Measurements from ENCODE around the gene EXD3.
"Not testable (repeated sequence)": the region's sequence is repeated elsewhere in the genome, so short reads cannot be mapped to it uniquely, and the experiment has no call there.

The EXD3 gene

DNA sequence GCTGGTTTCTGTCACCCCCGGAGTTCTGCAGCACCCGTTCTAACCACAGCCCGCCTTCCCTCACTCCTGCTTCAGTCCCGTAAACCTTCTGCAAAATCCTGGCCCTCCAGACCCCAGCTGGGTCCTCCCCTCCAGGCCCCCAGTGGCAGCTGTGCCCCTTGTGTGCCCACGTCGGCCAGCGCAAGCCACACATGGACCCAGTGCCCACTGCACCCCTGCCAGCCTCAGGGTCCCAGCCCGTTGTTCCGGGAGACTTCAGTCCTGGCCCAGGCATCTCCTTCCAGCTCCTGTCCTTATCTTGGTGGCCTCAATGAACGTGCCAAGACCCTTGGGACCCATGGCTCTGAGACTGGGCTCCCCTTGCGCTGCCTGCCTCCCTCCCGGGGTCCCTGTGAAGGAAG, 43.2 kb downstream of the EXD3 start:
- no peak for DNase-seq (ENCODE audit: low read depth in 2 of 2)

DNA sequence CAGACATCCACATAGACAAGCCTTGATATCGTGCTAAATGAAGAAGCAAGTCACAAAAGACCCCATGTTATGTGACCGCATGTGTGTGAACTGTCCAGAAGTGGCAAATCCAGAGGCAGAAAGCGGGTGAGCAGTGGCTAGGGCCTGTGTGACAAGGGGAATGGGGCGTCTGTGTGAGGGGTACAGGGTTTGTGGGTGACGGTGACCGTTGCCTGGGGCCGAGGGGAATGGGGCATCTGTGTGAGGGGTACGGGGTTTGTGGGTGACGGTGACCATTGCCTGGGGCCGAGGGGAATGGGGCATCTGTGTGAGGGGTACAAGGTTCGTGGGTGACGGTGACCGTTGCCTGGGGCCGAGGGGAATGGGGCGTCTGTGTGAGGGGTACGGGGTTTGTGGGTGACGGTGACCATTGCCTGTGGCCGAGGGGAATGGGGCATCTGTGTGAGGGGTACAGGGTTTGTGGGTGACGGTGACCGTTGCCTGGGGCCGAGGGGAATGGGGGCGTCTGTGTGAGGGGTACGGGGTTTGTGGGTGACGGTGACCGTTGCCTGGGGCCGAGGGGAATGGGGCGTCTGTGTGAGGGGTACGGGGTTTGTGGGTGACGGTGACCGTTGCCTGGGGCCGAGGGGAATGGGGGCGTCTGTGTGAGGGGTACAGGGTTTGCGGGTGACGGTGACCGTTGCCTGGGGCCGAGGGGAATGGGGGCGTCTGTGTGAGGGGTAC, 44.1 kb downstream of the EXD3 start:
- not testable (repeated sequence) for DNase-seq (ENCODE audit: low read depth in 2 of 2)

GRCh38 chr9:137376386-137376785, 46.6 kb downstream of the EXD3 start:
- no peak for DNase-seq (ENCODE audit: low read depth in 2 of 2)

GRCh38 chr9:137375321-137376058, 47.5 kb downstream of the EXD3 start:
- DNase-seq (ENCODE audit: low read depth in 2 of 2) = no peak

- no peak for DNase-seq (ENCODE audit: low read depth in 2 of 2)
These were observed 48.7 kb downstream of the EXD3 start for GRCh38 chr9:137374131-137374845.

GRCh38 chr9:137373611-137373980, 49.4 kb downstream of the EXD3 start:
- no peak for DNase-seq (ENCODE audit: low read depth in 2 of 2)

DNA sequence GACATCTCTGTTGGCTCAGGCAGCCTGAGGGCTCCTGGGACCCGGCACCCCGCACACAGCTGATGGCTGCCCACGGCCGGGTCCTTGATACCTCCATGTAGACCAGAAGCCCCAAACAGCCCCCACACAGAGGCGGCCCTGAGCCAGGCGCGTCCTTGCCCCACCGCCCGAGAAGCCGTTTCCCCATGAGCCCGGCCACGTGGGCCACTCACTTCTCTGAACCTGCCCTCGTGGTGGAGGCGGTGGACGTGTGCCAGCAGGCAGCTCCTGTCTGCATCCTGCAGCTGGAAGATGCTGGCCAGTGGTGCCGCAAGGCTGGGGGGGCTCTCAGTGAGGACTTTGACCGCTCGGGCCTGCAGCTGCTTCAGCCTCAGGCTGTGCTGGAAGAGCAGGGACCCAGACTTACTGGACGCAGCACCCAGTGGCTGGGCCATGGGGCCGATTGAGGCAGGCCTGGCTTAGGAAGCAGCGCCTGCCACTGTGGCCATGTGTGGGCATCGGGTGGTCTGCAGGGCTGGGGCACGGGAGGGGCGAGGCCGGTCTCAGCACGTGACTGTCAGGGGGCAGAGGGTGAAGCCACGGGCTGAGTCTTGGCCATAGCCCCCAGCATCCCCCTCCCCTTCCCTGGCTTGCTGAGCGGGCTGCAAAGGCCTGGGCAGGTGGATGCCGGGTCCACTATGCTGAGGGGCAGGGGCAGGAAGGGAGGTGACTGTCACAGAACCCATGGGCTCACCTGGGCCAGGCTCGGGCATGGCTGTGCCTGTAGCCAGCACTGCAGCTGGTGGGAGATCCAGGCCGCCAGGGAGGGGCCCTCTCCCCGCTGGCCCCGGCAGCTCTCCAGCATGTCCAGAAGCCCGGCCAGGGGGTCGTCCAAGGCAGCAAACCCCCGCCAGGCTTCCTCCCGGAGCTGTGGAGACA, 50.0 kb downstream of the EXD3 start:
- DNase-seq (ENCODE audit: low read depth in 2 of 2) = no peak

- no peak for DNase-seq (ENCODE audit: low read depth in 2 of 2)
These were observed 50.9 kb downstream of the EXD3 start for GRCh38 chr9:137371946-137372651.

GRCh38 chr9:137371521-137371941, 51.4 kb downstream of the EXD3 start:
- no peak for DNase-seq (ENCODE audit: low read depth in 2 of 2)

DNA sequence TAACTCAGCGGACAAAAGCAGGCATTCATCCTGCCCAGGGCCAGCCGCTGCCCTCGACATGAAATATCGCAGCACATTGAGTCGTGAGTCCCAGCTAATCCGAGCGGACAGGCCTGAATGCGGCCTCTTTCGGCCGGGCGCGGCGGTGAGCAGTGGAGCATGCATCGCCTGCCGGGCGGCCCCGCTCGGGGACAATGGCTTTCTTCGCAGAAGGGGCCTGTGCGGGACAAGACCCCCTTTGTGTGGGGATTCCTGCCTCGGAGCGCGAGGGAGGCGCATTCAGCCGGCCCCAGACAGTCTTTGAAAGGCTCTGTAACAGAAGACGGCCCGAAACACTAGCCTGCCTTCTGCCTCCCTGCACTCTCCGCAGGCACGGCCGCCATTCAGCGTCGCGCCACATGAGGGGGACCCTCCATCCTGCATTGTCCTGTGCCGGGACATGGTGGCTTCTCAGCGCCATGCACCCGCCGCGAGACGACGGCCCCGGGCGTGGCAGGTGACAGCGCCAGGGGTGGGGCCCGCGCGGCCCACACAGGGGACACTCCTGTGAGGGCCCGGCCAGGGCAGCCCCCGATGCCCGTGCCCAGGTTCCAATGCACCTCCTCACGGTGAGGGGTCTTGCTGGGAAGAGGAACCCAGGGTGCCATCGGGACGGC, 52.0 kb downstream of the EXD3 start:
- DNase-seq (ENCODE audit: low read depth in 2 of 2) = no peak

DNA sequence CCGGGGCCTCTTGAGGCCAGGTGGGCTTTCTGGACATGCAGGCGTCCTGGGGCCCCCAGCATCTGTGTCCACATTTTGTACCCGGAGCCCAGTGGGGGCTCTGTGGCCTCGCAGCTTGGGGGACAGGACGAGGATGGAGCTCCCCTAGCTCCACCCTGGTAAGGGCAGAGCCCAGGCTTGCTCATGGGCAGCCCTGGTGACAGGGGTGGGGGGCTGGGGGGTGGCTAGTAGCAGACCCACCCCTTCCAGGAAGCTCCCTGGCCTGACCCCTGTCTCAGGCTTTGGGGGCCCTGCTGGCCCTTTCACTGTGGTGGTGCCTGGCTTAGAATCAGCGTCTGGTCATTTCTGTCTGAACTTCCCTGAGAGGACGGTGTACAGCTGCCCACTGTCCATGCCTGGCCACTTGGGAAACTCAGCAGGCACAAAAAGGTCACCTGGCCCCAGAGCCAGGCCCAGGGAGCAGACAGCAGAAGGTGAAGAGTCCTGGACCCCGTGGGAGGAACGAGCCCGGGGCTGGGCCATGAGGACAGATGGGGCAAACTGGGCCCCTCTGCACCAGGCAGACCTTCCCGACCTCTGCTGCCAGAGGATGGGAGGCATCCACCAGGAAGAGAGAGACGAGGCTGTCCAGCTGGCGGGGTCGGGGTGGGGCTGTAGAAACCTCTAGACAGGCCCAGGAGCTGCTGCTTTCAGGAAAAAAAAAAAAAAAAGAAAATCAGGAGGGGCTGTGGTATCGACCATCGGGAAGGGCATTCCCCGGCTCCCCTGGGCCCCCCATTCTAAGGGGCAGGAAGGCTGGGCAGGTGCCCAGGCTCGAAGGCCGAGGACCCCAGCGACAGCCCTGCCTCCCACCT, 52.8 kb downstream of the EXD3 start:
- no peak for DNase-seq (ENCODE audit: low read depth in 2 of 2)

GRCh38 chr9:137369061-137369787, 53.7 kb downstream of the EXD3 start:
- no peak for DNase-seq (ENCODE audit: low read depth in 2 of 2)

- no peak for DNase-seq (ENCODE audit: low read depth in 2 of 2)
These were observed 54.4 kb downstream of the EXD3 start for GRCh38 chr9:137368431-137369035.

DNA sequence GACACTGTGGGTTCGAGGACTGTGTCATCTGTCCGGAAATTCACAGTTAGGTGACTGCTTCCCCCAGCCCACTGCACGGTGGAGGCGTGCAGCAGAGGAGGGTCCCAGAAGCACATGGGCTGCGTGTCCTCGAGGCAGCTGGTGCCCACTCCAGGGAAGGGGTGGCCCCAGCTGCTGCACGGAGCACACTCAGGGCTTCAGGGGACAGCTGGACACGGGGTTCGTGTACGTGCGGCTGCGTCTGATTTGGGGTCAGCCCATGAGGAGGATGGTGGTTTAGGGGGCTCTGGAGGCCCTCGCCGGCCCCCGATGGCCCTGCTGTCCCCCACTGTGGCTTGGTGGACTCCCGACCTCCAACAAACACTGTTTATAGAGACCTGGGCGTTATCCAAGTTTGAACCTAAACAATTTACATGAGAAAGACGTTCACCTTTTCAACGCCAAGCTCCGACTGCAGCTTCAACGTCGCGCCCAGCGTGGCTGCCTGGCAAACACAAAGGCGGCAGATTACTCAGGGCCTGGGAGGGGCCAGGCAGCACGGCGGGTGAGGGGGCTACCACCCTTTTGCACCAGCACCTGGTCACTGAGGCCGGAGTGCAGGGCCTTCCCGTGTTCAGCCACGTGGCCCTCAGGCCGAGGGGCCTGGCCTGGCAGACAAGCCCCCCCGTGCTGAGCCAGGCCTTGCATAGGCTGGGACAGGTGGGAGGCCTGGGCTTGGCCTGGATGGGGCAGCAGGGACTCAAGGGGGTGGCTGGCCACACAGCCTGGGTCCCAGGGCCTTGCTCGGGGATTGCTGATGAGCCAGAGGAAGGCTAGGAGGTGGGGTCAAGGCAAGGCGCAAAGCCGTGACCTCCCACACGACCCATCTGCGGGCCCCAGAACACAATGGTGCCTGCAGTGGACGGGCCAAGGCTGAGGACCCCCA, 55.2 kb downstream of the EXD3 start:
- no peak for DNase-seq (ENCODE audit: low read depth in 2 of 2)

DNA sequence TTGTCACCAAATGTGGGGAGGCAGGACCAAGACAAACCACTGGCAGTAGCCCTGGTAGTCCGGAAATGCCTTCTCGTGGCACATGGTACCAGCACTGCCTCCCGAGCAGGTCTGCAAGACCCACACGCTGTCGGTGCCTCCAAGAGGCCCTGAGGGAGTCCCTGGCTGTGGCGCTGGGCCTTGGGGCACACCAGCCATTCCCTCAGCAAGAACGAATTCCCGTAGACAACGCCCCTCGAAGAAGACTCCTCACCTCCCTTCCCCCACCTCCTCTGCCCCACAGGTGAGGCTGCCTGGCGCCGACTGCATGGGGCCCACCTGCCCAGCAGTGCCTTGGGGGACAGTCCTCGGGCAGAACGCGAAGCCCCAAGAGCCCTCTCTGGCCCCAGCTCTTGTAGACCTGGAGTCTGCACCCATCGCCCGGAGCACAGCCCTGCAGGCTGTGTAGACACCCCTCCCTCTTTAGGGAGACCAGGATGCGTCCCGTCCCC, 56.0 kb downstream of the EXD3 start:
- DNase-seq (ENCODE audit: low read depth in 2 of 2) = no peak

DNA sequence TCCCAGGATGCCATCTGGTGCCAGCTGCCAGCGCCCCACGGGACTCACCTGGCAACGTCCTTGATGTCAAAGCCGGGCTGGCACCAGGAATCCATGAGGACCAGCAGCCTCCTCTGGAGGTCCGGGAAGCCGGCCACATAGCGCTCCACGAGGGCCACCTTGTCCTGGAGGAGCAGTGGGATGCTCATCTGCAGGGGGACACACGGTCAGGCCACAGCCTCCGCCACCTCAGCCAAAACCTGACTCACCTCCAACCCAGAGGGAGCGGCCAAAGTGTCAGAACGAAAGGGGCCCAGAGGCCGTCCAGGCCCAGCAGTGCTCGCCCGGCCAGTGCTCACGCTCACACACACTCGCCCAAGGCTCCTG, 56.5 kb downstream of the EXD3 start:
- DNase-seq (ENCODE audit: low read depth in 2 of 2) = no peak
